OCI-LY7 (cell line): Measurements from ENCODE around the gene SEPHS2. TPM values are rescaled to one million over a fixed set of nuclear protein-coding genes. Genes with fewer than 3 reads are reported as not detected.

Experiments used
- BruUV-seq: library from RNA; stranded (reverse); fragments of 400-500 nt; replicated peaks from 2 replicates; lab custom pipeline; 2021; lab: Mats Ljungman, UMichigan
- CTCF ChIA-PET: fragments of 300-600 bp; sonication (Branson Sonifier 250); formaldehyde crosslinking; loops from one replicate; lab custom pipeline; 2022; ENCODE audit warnings: antibody characterized with exemption; ENCODE audit not compliant: unreplicated experiment; lab: Charles Lee
- POLR2A ChIA-PET: fragments of 300-600 bp; sonication (Branson Sonifier 250); formaldehyde crosslinking; loops from one replicate; lab custom pipeline; 2022; ENCODE audit warnings: antibody characterized with exemption; lab: Charles Lee
- DNase-seq: peaks from one replicate; pipeline ENCODE4 v3.0.0-alpha.2; 2015; ENCODE audit warnings: low spot score
- H2AFZ ChIP-seq: fragments of 200-600 bp; sonication (generic), shearing (Covaris generic); 2 replicates; pipeline ENCODE4 v1.6.1; 2014; ENCODE audit warnings: mild to moderate bottlenecking, antibody characterized with exemption, low read length, moderate library complexity
- H3K27ac ChIP-seq: fragments of 200-600 bp; sonication (generic); 2 replicates; pipeline ENCODE4 v1.5.1; 2014; ENCODE audit warnings: mixed run types, low read depth, mild to moderate bottlenecking, moderate library complexity, low read length, inconsistent platforms; ENCODE audit not compliant: poor library complexity, severe bottlenecking
- H3K36me3 ChIP-seq: fragments of 200-600 bp; sonication (generic); 2 replicates; pipeline ENCODE4 v1.6.1; 2014; ENCODE audit warnings: mild to moderate bottlenecking, antibody characterized with exemption, low read length, moderate library complexity, mixed read lengths; ENCODE audit not compliant: insufficient read depth
- H3K4me1 ChIP-seq: fragments of 200-600 bp; sonication (generic); 2 replicates; pipeline ENCODE4 v1.5.1; 2014; ENCODE audit warnings: mild to moderate bottlenecking, low read length; ENCODE audit not compliant: insufficient read depth, poor library complexity, severe bottlenecking
- H3K4me2 ChIP-seq: fragments of 200-600 bp; sonication (generic); 2 replicates; pipeline ENCODE4 v1.6.1; 2014; ENCODE audit warnings: mild to moderate bottlenecking, low read length
- H3K4me3 ChIP-seq: fragments of 200-600 bp; sonication (generic); 2 replicates; pipeline ENCODE4 v1.5.1; 2014; ENCODE audit warnings: mild to moderate bottlenecking, low read depth, low read length; ENCODE audit not compliant: poor library complexity, severe bottlenecking
- H3K79me2 ChIP-seq: fragments of 200-600 bp; sonication (generic); 2 replicates; pipeline ENCODE4 v1.6.1; 2016; ENCODE audit warnings: low read depth, mild to moderate bottlenecking, low read length, moderate library complexity, mixed read lengths; ENCODE audit not compliant: insufficient read depth
- H3K9me2 ChIP-seq: fragments of 200-600 bp; sonication (generic); 2 replicates; pipeline ENCODE4 v1.6.1; 2016; ENCODE audit warnings: mild to moderate bottlenecking, low read length, mixed read lengths; ENCODE audit not compliant: insufficient read depth
- H3K9me3 ChIP-seq: fragments of 200-600 bp; sonication (generic); 2 replicates; pipeline ENCODE4 v1.6.1; 2014; ENCODE audit warnings: mild to moderate bottlenecking, mixed run types, low read length, mixed read lengths
- H4K20me1 ChIP-seq: fragments of 200-600 bp; sonication (generic); 2 replicates; pipeline ENCODE4 v1.6.1; 2014; ENCODE audit warnings: mild to moderate bottlenecking, antibody characterized with exemption, low read length, moderate library complexity, mixed read lengths; ENCODE audit not compliant: insufficient read depth
- CTCF ChIP-seq: fragments of 200-600 bp; sonication (generic); conservative IDR thresholded peaks from 2 replicates; pipeline ENCODE4 v1.5.1; 2014; ENCODE audit warnings: mild to moderate bottlenecking, antibody characterized with exemption, low read length, moderate library complexity, mixed read lengths
- EZH2phosphoT487 ChIP-seq: fragments of 200-600 bp; sonication (generic); IDR thresholded peaks from 2 replicates; pipeline ENCODE4 v1.6.1; 2018; ENCODE audit warnings: low read depth, borderline replicate concordance, mild to moderate bottlenecking, mixed run types, antibody characterized with exemption, low read length, moderate library complexity, mixed read lengths
- intact Hi-C: fragments of 100-400 bp; cut with micrococcal nuclease; formaldehyde crosslinking; loops from one replicate; pipeline ENCODE4 v1.10.0; 2022; ENCODE audit not compliant: unreplicated experiment
- total RNA-seq, 2 experiments: library from RNA; depleted of rRNA in 1 of 2; stranded (reverse); fragments of >200 nt in 1 of 2; shearing (Covaris generic) in 1 of 2; gene quantifications; 2 replicates each; pipeline ENCODE4 v1.2.3, GENCODE V29; 2014 to 2022

SEPHS2 gene
- total RNA-seq, 2 experiments from 2014 or later, result 14.4 to 64.2 TPM

- Histone ChIP-seq H3K9me2 (no peaks in the 10 kb centered on the region), H3K4me2 (peak overlapping the region; percentile 72), H3K9me3 (no peaks in the 10 kb centered on the region), H4K20me1 (no peaks in the 10 kb centered on the region), H3K79me2 (no peaks in the 10 kb centered on the region), H3K36me3 (no peaks in the 10 kb centered on the region; the same call in 1 of the 2 replicates), H3K4me1 (peaks cover 76% of the 10 kb centered on the region), H3K27ac (peak overlapping the region; percentile 74), H2AFZ (peak overlapping the region; percentile 59), H3K4me3 (peak overlapping the region; percentile 28)
- peak; percentile 41 for DNase-seq
- intact Hi-C loops, result loop anchor here (2.0 kb wide), 1 partner anchor 13 kb away; the partner anchor contains the start of gene ITGAL
- CTCF ChIA-PET, result no interaction called here
- TF ChIP-seq EZH2phosphoT487, result no peak
- TF ChIP-seq CTCF, result no peak
- POLR2A ChIA-PET, result interaction anchor here (1.1 to 7.4 kb wide), 3 partner anchors 9 to 37 kb away, joined by 3 to 69 read pairs (median 3); partner anchors contain the start of gene ITGAL
- no TSS peak for BruUV-seq
Measured at GRCh38 chr16:30459456-30459855, 13.8 kb upstream of the SEPHS2 start.

- peak overlapping the region; percentile 59 for H2AFZ ChIP-seq
- H3K27ac ChIP-seq, result peak overlapping the region; percentile 74
- ChIA-PET POLR2A (interaction anchor here (0.7 to 7.4 kb wide), 6 partner anchors 8 to 38 kb away, joined by 3 to 69 read pairs (median 4); partner anchors contain the start of gene ITGAL), CTCF (interaction anchor here (1.5 kb wide), 1 partner anchor 77 kb away, joined by 3 read pairs; no protein-coding TSS in a partner anchor)
- TF ChIP-seq EZH2phosphoT487 (no peak), CTCF (0 out of 2 replicates have a peak, but pooled peaks have one; percentile 27)
- peak overlapping the region; percentile 72 for H3K4me2 ChIP-seq
- no peaks in the 10 kb centered on the region for H3K9me3 ChIP-seq
- no peaks in the 10 kb centered on the region for H3K9me2 ChIP-seq
- H3K4me1 ChIP-seq, result peaks cover 79% of the 10 kb centered on the region
- peak overlapping the region; percentile 28 for H3K4me3 ChIP-seq
- H3K79me2 ChIP-seq, result no peaks in the 10 kb centered on the region
- DNase-seq, result peak; percentile 84
- no TSS peak for BruUV-seq
- intact Hi-C loops, result loop anchor here (2.0 kb wide), 1 partner anchor 14 kb away; the partner anchor contains the start of gene ITGAL
- no peaks in the 10 kb centered on the region; the same call in 1 of the 2 replicates for H3K36me3 ChIP-seq
- no peaks in the 10 kb centered on the region for H4K20me1 ChIP-seq
Measured at GRCh38 chr16:30458561-30459394, 13.1 kb upstream of the SEPHS2 start.
